HepG2 (cell line): Measurements from ENCODE around the gene NUDT19. TPM values are rescaled to one million over a fixed set of nuclear protein-coding genes. Genes with fewer than 3 reads are reported as not detected.

Experiments used
- ATAC-seq: fragments of 200-7000 bp; cut with Tn5 transposase; 3 replicates; pipeline ENCODE4 v1.9.1; 2020; ENCODE audit warnings: mild to moderate bottlenecking, moderate library complexity
- BruUV-seq: library from RNA; stranded (reverse); fragments of 400-500 nt; replicated peaks from 2 replicates; lab custom pipeline; 2021; lab: Mats Ljungman, UMichigan
- CTCF ChIA-PET: fragments of 300-600 bp; formaldehyde crosslinking; extraction: SDS; loops from one replicate; lab custom pipeline; 2021; ENCODE audit warnings: low total read pairs, inconsistent platforms, low intra/inter-chr PET ratio; lab: Yijun Ruan, JAX
- POLR2A ChIA-PET: fragments of 350-600 bp; sonication (Branson Sonifier 250); formaldehyde crosslinking; loops from one replicate; lab custom pipeline; 2020; ENCODE audit warnings: antibody characterized with exemption, inconsistent platforms; lab: Yijun Ruan, JAX
- DNase-seq: peaks from one replicate; pipeline ENCODE4 v3.0.0-alpha.2; 2015; ENCODE audit warnings: low spot score
- FAIRE-seq: peaks from 3 replicates; lab custom pipeline; 2011; peaks lifted over from hg19 to GRCh38; lab: Jason Lieb, UNC
- H2AFZ ChIP-seq: one replicate; pipeline ENCODE4 v1.6.1; 2011; ENCODE audit warnings: low read length, inconsistent platforms
- H3K27ac ChIP-seq: fragments of 300-600 bp; 3 replicates; pipeline ENCODE4 v1.8.0; 2011; ENCODE audit warnings: mixed run types, mild to moderate bottlenecking, mixed read lengths, low read length, inconsistent platforms; ENCODE audit not compliant: insufficient read depth; ENCODE audit errors: extremely low read length
- H3K27me3 ChIP-seq, 2 experiments: fragments of 200-600 bp in 1 of 2; 2 replicates in 1 of 2; 3 replicates in 1 of 2; pipeline versions ENCODE4 v1.6.0 to v1.8.0; 2011; ENCODE audit warnings: low read length in 2 of 2, mild to moderate bottlenecking in 2 of 2, moderate library complexity in 2 of 2, inconsistent platforms in 1 of 2; ENCODE audit not compliant: insufficient read depth in 2 of 2, control insufficient read depth in 1 of 2
- H3K36me3 ChIP-seq, 2 experiments: fragments of 200-600 bp in 1 of 2; replicated peaks in 1 of 2; 2 replicates in 1 of 2; 3 replicates in 1 of 2; pipeline versions ENCODE4 v1.5.1 to v1.8.0; 2011; ENCODE audit warnings: low read length in 2 of 2, inconsistent platforms in 1 of 2; ENCODE audit not compliant: insufficient read depth in 2 of 2, control insufficient read depth in 1 of 2
- H3K4me1 ChIP-seq: 2 replicates; pipeline ENCODE4 v1.5.1; 2012; ENCODE audit warnings: low read length, inconsistent platforms; ENCODE audit not compliant: insufficient read depth
- H3K4me2 ChIP-seq: 2 replicates; pipeline ENCODE4 v1.6.0; 2011; ENCODE audit warnings: low read depth, low read length, inconsistent platforms
- H3K4me3 ChIP-seq, 3 experiments: fragments of 200-600 bp in 1 of 3; sonication (generic), shearing (Covaris generic) in 1 of 3; replicated peaks in 1 of 3; 2 replicates each; pipeline ENCODE4 v1.5.1; 2011 to 2016; ENCODE audit warnings: low read length in 3 of 3, inconsistent platforms in 2 of 3, low read depth in 2 of 3, mild to moderate bottlenecking in 2 of 3, control low read depth in 1 of 3, mixed read lengths in 1 of 3; ENCODE audit not compliant: insufficient read depth in 1 of 3
- H3K79me2 ChIP-seq: one replicate; pipeline ENCODE4 v1.6.1; 2011; ENCODE audit warnings: low read length, inconsistent platforms; ENCODE audit not compliant: insufficient read depth
- H3K9ac ChIP-seq: 2 replicates; pipeline ENCODE4 v1.6.0; 2011; ENCODE audit warnings: mild to moderate bottlenecking, low read depth, low read length, inconsistent platforms; ENCODE audit not compliant: insufficient read depth
- H3K9me3 ChIP-seq: 2 replicates; pipeline ENCODE4 v1.5.1; 2012; ENCODE audit warnings: mild to moderate bottlenecking, low read length
- H4K20me1 ChIP-seq: 2 replicates; pipeline ENCODE4 v1.6.0; 2011; ENCODE audit warnings: inconsistent platforms, mild to moderate bottlenecking, low read length, moderate library complexity; ENCODE audit not compliant: insufficient read depth
- FOXP4 ChIP-seq: sonication (generic); formaldehyde crosslinking; IDR thresholded peaks from 2 replicates; pipeline ENCODE4 v1.4.0; 2020; ENCODE audit warnings: missing genetic modification reagents
- HNRNPLL ChIP-seq: fragments of 200-400 bp; formaldehyde crosslinking; IDR thresholded peaks from 2 replicates; pipeline ENCODE4 v1.6.1; 2017; ENCODE audit warnings: mild to moderate bottlenecking, low read depth, low read length; ENCODE audit not compliant: poor library complexity, severe bottlenecking
- KDM5A ChIP-seq: fragments of 200-600 bp; sonication (generic); IDR thresholded peaks from 2 replicates; pipeline ENCODE4 v1.7.0; 2018; ENCODE audit warnings: antibody characterized with exemption, mild to moderate bottlenecking, low read length, borderline replicate concordance
- ONECUT2 ChIP-seq: sonication (generic); formaldehyde crosslinking; IDR thresholded peaks from 2 replicates; pipeline ENCODE4 v1.4.0; 2020; ENCODE audit warnings: missing genetic modification reagents
- PBX2 ChIP-seq: IDR thresholded peaks from 2 replicates; pipeline ENCODE4 v1.6.1; 2016; ENCODE audit warnings: control low read depth
- RBM39 ChIP-seq: fragments of 200-400 bp; formaldehyde crosslinking; IDR thresholded peaks from one replicate; pipeline ENCODE4 v1.6.1; 2018; ENCODE audit warnings: antibody characterized with exemption, mild to moderate bottlenecking, low read depth, low read length; ENCODE audit not compliant: poor library complexity, severe bottlenecking
- ZBTB38 ChIP-seq: sonication (generic); formaldehyde crosslinking; IDR thresholded peaks from 2 replicates; pipeline ENCODE4 v1.5.1; 2020; ENCODE audit warnings: mild to moderate bottlenecking, missing genetic modification reagents
- ZFY ChIP-seq: sonication (generic); formaldehyde crosslinking; IDR thresholded peaks from 2 replicates; pipeline ENCODE4 v1.4.0; 2020; ENCODE audit warnings: missing genetic modification reagents
- ZNF17 ChIP-seq: sonication (generic); formaldehyde crosslinking; IDR thresholded peaks from 2 replicates; pipeline ENCODE4 v1.5.0; 2020; ENCODE audit warnings: mild to moderate bottlenecking, missing genetic modification reagents
- ZNF512B ChIP-seq: sonication (generic); formaldehyde crosslinking; IDR thresholded peaks from 2 replicates; pipeline ENCODE4 v1.5.1; 2020; ENCODE audit warnings: missing genetic modification reagents, mild to moderate bottlenecking, borderline replicate concordance
- ZNF550 ChIP-seq: sonication (generic); formaldehyde crosslinking; IDR thresholded peaks from 2 replicates; pipeline ENCODE4 v1.4.0; 2020; ENCODE audit warnings: mild to moderate bottlenecking, missing genetic modification reagents, borderline replicate concordance
- ZNF709 ChIP-seq: sonication (generic); formaldehyde crosslinking; IDR thresholded peaks from 2 replicates; pipeline ENCODE4 v1.5.0; 2020; ENCODE audit warnings: mild to moderate bottlenecking, missing genetic modification reagents
- ZNF782 ChIP-seq: sonication (generic); formaldehyde crosslinking; IDR thresholded peaks from 2 replicates; pipeline ENCODE4 v1.4.0; 2020; ENCODE audit warnings: missing genetic modification reagents, mild to moderate bottlenecking, borderline replicate concordance
- WGBS: methylation state at CpG from one replicate; pipeline ENCODE4 v1.1.6; 2017; ENCODE audit warnings: low lambda C conversion rate; 5-methylcytosine and 5-hydroxymethylcytosine counted together
- in situ Hi-C: cut with HindIII; loops from 2 replicates; pipeline ENCODE4 v1.10.0; 2017; ENCODE audit warnings: low pct_unique_long_range_greater_than_20kb; ENCODE audit not compliant: extremely low pct_ligation_motif_present
- intact Hi-C: fragments of 100-400 bp; cut with micrococcal nuclease; formaldehyde crosslinking; loops from one replicate; pipeline ENCODE4 v1.10.0; 2022; ENCODE audit not compliant: unreplicated experiment
- polyA plus RNA-seq, 8 experiments: library from polyadenylated mRNA; depleted of rRNA in 3 of 8; stranded (reverse) in 7 of 8; unstranded in 1 of 8; fragments of >200 nt; fragmentation: Illumina TruSeq in 4 of 8; extraction: Trizol in 4 of 8; gene quantifications; 2 replicates each; pipeline versions ENCODE4 v1.2.1 to v1.2.3, GENCODE V29; 2011 to 2016; ENCODE audit warnings: low read depth in 4 of 8, missing spikeins in 1 of 8, mixed read lengths in 1 of 8; ENCODE audit not compliant: insufficient read depth in 1 of 8
- total RNA-seq, 5 experiments: library from RNA; depleted of rRNA; stranded (reverse); fragments of >200 nt; fragmentation: Illumina TruSeq; extraction: Trizol; gene quantifications; 2 replicates each; pipeline ENCODE4 v1.2.3, GENCODE V29; 2016; ENCODE audit warnings: low read depth in 1 of 5
- TF ChIP-seq, protein P1 (sequence below): sonication (generic); formaldehyde crosslinking; IDR thresholded peaks from 2 replicates; pipeline ENCODE4 v1.9.0; 2022; ENCODE audit warnings: low read depth, missing genetic modification reagents

The NUDT19 gene
- total and polyA plus RNA-seq, 2 of the 13 experiments (the other 11 are each of a cell fraction or from before 2014, with no cell fraction given): 3.1 to 3.6 TPM

- Histone ChIP-seq H4K20me1 (no peaks in the 10 kb centered on the region), H3K79me2 (no peaks in the 10 kb centered on the region), H3K36me3 (no peaks in the 10 kb centered on the region), H3K27me3 (peaks cover 0 to 4% of the 10 kb centered on the region in 2 experiments; a peak in 4 of 5 replicates), H3K9me3 (no peaks in the 10 kb centered on the region), H3K27ac (no peak overlapping the region), H2AFZ (no peak overlapping the region), H3K9ac (no peak overlapping the region)
- intact Hi-C loops (no loop called here), in situ Hi-C loops (loop anchor here (25.0 kb wide), 1 partner anchor 455 kb away; the partner anchor contains the start of gene WDR88)
- ATAC-seq (no peak), FAIRE-seq (no peak), DNase-seq (no peak)
- POLR2A ChIA-PET: interaction anchor here (3.0 kb wide), 1 partner anchor 9 kb away, joined by 9 read pairs; the partner anchor contains the start of gene NUDT19
- 5% methylated on average over 4 of the region's 4 CpGs for WGBS
- TF ChIP-seq ZNF550 (CRISPR knock-in tag) (no peak), ZBTB38 (CRISPR knock-in tag) (no peak), ZNF782 (CRISPR knock-in tag) (no peak), ONECUT2 (no peak), ZNF17 (CRISPR knock-in tag) (no peak), HNRNPLL (no peak), RBM39 (no peak), PBX2 (no peak), ZNF709 (no peak), FOXP4 (CRISPR knock-in tag) (no peak), ZFY (CRISPR knock-in tag) (no peak), ZNF512B (CRISPR knock-in tag) (no peak), KDM5A (no peak)
- TF ChIP-seq, protein P1, sequence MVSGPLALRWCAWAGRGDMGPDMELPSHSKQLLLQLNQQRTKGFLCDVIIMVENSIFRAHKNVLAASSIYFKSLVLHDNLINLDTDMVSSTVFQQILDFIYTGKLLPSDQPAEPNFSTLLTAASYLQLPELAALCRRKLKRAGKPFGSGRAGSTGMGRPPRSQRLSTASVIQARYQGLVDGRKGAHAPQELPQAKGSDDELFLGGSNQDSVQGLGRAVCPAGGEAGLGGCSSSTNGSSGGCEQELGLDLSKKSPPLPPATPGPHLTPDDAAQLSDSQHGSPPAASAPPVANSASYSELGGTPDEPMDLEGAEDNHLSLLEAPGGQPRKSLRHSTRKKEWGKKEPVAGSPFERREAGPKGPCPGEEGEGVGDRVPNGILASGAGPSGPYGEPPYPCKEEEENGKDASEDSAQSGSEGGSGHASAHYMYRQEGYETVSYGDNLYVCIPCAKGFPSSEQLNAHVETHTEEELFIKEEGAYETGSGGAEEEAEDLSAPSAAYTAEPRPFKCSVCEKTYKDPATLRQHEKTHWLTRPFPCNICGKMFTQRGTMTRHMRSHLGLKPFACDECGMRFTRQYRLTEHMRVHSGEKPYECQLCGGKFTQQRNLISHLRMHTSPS: no peak
- TF ChIP-seq, all 625 proteins: peak for 0
- CTCF ChIA-PET: no interaction called here
- no TSS peak for BruUV-seq
- Histone ChIP-seq H3K4me2 (no peak overlapping the region), H3K4me3 (no peak overlapping the region), H3K4me1 (peaks cover 9% of the 10 kb centered on the region)
Measured at GRCh38 chr19:32682317-32682716, 9.3 kb upstream of the NUDT19 start.
